Measurements from ENCODE around the gene PAQR8.
A peak's percentile ranks its signal among the peaks of the same experiment; 100 is the strongest.

DNA sequence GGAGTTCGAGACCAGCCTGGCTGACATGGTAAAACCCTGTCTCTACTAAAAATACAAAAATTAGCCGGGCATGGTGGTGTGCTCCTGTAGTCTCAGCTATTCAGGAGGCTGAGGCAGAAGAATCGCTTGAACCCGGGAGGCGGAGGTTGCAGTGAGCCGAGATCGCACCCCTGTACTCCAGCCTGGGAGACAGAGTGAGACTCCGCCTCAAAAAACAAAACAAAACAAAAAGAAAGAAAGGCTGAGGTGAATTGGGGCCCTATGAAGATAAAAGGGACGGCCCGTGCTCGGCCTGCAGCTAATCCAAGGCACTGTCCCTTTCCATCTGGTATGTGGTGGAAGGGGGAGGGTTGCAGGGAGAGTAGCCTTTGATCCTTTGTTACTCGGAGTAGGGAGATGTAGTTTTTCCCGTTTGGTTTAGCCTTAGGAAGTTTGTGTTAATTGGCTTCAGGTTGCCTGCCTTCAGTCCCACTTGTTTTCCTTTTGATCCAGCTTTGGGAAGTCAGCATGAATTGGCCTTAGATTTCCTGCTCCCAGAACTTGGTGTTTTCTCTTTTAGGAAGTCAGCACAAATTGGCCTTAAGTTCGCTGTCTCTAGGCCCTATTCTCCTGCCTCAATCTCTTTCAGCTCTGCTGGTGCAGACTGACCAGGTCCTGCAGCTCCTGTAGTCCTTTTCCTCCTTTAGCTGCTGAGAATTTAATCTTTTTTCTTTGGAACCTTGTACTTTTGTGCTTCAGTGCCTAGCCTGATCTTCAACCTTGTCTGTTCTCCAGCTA, 36.1 kb upstream of the PAQR8 start:
- TF ChIP-seq CTCF (IDR thresholded peaks at IDR 0.05): no peak
- TF ChIP-seq POLR2A (IDR thresholded peaks at IDR 0.05): no peak
- peak in 2 of 3 donors; percentile 45 to 61 for TF ChIP-seq POLR2AphosphoS5 (IDR thresholded peaks at IDR 0.05)

Data from transverse colon (tissue), 4 donors.